PC-9 (cell line): ENCODE data around the gene ERI2.

Experiments
- CTCF ChIP-seq: fragments of 200-600 bp; sonication (generic); conservative IDR thresholded peaks from 2 replicates; pipeline ENCODE4 v1.6.1; 2017; ENCODE audit warnings: mixed run types, antibody characterized with exemption, mild to moderate bottlenecking, moderate library complexity
- EZH2 ChIP-seq: fragments of 200-600 bp; sonication (generic); IDR thresholded peaks from 2 replicates; pipeline ENCODE4 v1.8.0; 2017; ENCODE audit warnings: antibody characterized with exemption, low read depth

- no peak for TF ChIP-seq CTCF
- TF ChIP-seq EZH2: no peak
These were observed 37.8 kb upstream of the ERI2 start for GRCh38 chr16:20844054-20844453.
